ENCODE results near the gene DOP1B.
"Not testable (repeated sequence)": the region's sequence is repeated elsewhere in the genome, so short reads cannot be mapped to it uniquely, and the experiment has no call there.

Gene DOP1B

DNA sequence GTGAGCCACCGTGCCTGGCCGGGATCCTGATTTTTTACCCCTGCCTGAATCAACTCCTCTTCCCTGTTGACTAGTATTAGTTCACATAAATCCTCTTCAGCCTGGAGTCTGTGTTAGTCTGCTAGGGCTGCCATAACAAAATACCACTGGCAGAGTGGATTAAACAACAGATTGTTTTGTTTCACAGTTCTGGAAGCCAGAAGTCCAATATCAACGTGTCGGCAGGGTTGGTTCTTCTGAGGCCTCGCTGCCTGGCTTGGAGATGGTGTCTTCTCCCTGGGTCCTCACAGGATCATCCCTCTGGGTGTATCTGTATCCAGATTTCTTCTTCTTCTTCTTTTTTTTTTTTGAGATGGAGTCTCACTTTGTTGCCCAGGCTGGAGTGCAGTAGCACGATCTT lies 18.2 kb downstream of the DOP1B start:
- DNase-seq = no peak

DNA sequence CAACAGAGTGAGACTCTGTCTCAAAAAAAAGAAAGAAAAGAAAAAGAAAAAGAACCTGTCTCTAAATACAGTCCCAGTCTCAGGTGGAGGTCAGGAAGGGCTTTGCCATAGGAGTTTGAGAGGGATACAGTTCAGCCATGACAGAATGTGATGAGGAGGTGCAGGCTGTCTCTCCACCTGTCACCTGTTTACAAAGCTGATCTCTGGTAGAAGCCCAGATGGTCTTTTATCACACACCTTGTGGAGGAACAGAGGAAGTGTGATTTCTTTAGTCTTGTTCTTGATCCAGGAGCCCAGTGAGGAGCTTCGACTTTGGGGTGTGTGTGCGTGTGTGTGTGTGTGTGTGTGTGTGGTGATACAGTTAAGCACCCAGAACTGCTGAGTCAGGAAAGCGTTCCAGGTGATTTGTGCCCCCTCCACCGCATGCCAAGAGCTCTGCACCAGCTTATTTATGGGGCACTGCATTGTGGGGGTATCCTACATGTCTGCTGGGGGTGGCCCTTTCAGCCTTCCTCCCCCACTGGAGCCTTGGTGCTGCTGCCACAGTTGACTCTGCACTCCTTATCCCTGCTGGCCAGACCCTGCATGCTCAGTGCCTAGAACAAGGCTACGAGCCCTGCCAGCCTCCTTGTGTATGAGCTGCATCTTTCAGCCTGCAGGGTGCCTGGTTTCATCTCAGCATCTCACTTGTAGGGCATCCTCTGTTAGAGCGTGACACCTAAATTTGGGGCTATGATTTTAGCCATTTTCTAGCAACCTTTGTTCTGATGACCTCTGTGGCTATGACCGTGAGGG lies 19.3 kb downstream of the DOP1B start:
- DNase-seq = no peak

DNA sequence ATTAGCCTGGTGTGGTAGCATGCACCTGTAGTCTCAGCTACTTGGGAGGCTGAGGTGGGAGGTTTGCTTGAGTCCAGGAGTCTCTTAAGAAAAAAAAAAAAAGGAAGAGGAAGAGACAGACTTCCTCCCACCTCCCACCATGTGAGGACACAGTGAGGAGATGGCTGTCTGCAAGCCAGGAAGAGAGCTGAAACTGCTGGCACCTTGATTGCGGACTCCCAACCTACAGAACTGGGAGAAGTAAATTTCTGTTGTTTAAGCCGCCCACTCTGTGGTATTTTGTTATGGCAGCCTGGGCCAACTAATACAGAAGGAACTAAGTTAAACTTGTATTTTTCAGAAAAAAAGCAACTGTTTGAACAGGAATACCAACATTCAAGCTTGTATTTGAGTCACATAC lies 21.7 kb downstream of the DOP1B start:
- no peak for DNase-seq

DNA sequence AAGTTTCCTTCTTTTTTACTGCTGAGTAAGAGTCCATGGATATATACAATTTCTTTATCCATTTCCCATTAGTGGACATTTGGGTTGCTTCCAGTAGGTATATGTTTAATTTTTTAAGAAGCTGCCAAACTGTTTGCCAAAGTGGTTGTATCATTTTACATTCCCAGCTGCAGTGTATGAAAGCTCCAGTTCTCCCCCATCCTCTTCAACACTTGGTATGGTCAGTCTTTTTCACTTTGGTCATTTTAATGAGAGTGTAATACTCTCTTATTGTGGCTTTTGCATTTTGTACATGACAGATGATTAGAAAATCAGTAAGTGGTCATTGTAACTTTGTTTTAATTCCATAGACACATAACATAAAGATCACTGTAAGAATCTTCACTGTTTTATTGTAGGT lies 22.5 kb downstream of the DOP1B start:
- DNase-seq = no peak

DNA sequence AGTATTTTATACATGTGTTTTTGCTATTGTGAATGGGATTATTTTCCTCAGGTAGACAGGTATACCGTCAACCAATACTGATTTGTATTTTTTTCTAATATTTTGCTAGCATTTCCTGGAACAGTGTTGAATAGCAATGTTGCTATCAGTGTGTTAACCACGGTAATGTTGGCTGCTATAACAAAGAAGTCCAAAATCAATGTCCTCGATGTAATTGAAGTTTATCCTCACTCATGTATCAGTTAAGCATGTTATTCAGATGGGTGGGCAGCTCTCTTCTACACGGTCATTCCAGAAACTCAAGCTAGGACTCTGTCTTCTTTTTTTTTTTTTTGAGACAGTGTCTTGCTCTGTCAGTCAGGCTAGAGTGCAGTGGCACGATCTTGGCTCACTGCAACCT lies 24.3 kb downstream of the DOP1B start:
- no peak for DNase-seq

DNA sequence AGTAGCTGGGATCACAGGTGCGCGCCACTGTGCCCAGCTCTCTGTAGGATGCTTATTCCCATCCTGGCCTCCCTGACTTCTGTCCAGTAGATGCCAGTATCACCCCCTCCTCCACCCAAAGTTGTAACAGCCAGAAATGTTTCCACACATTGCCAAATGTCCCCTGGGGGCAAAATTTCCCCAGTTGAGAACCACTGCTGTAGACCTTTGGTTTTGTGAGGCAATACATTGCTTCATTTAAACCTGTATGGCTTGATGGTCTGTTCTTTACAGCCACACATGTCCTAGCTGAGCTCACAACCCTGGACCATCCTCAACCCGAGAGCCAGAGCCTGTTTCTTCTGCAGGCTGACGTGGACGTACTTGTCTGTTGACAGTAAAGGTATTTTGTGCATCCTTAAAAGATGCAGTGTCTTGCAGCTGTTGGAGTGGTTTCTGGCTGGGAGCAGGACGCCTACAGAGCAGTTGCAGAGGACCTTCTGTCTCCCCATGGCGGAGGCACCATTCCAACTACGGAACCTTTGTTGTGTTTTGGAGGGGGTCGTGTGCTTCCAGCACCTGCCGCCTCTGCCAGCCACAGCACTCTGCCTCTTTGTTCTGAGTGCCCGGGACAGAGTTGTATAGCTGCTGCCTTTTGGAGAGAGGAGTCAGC lies 26.6 kb downstream of the DOP1B start:
- no peak for DNase-seq

DNA sequence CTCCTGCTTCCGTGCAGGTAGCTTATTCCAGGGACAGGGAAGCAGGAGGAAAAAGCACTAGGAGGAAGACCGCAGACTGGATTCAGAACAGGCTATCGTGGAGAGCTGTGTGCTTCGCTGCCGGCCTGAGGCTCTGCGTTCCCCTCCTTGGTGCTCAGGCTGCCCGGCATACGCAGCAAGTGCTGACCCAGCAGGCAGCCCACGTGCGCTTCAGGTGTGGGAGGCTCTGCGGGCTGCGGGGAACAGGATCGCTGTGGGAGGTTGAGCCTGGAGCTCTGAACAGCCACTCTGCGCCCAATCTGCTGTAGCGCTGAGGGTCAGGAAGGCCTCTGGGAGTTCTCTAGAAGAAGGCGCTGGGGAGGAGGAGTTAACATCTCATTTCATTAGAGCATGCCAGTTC lies 27.9 kb downstream of the DOP1B start:
- no peak for DNase-seq

DNA sequence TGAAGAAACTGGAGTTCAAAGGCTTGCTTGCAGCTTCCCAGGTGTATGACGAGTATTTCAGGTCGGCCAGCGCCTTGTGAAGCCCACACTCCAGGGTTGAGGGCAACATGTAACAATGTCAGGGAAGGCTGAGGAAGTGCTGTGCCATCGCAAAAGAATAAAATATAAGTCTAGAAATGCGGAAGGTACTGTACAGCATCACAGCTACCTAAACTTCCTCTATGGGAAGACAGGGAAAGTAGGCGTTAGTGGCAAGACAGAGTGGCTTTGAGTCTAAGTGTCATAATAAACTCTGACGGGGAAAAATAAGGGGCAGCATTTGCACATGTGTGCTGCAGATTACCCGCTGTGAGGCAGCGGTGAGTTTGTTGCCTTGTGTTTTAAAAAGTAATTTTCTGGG lies 28.9 kb downstream of the DOP1B start:
- DNase-seq = no peak

DNA sequence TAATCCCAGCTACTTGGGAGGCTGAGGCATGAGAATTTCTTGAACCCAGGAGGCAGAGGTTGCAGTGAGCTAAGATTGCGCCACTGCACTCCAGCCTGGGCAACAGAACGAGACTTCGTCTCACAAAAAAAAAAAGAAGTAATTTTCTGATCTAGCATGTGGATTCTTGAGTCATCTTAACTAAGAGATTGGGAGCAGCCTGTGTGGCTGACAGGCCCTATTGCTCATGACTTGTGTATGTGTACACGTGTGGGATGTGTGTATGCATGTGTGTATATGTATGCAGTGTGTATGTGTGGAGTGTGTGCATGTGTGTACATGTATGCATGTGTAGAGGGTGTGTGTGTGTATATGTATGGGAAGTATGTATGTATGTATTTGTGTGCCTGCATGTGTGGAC lies 29.5 kb downstream of the DOP1B start:
- no peak for DNase-seq

DNA sequence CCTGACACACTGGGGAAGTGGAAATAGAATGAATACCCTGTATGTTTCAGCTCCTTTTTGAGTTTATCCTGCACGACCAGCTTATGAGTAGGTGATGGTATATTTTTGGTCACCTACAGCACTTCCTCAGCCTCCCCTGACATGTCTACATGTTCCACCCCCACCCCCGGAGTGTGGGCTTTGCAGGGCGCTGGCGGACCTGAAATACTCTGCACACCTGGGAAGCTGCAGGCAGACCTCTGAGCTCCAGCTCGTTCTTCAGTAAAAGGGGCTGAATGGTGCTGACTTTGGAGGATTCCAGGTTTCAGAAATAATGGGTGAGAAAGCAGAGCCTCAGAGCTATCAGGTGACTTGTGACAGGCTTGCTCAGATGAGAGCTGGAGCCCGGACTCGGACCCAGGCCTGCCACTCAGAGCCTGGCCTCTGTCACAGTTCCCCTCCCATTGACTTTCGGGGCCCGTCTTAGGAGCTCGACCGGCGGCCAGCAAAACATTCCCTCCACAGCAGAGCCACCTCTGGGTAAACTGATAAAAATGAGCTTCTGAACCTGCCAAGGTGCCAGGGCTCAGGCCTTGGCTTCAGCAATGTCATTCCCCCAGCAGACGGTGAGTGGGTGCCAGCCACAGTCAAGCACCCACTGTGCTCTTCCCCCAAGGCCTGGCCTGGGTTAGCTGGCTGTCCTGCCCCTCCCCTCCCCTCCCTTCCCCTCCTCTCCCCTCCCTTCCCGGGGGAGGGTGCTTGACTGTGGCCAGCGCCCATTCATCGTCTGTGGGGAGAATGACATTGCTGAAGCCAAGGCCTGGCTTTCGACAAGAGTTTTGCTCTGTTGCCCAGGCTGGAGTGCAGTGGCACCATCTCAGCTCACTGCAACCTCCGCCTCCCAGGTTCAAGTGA lies 30.1 kb downstream of the DOP1B start:
- no peak for DNase-seq

DNA sequence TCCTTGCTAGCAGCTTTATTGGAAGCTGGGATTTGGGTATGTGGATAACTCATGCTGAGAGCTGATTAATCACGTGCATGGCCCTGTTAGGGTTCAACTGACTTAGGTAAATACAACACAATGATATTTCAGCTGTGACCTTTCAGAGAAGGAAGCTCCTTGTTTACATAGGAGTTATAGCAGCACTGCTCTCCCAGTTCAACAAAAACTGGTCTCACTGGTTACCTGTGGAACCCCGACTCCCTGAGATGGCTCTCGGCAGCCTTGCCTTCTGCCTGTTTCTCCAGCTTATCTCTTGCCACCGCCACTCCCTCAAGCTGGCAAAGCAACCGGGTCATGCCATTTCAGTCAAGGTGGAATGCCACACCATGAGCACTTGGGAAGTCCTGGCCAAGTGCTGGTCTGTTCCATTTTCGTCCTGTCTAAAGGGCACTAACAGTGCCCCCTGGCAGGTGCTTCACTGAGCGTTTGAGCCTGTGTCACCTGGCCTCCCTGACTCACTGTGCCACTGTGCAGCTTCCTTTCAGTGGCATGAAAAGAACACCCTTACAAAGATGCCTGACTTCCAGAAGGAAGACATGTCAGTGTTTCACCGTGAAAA lies 31.6 kb downstream of the DOP1B start:
- no peak for DNase-seq

DNA sequence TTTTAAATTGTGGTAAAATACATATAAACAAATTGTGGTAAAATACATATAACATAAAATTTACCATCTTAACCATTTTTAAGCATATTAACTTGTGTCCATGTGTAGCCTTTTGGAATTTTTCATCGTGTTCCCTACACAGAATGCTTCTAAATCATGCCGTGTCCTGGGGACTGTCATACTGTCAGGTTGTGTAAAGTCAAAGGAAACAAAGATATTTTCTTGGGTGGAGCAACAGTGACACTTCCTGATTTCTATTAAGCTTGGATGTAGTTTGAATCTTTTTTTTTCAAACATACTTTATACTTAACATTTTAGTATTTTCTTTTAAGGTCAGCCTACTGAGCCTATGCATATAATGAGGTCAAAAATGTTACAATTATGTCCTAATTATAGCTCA lies 32.3 kb downstream of the DOP1B start:
- no peak for DNase-seq

DNA sequence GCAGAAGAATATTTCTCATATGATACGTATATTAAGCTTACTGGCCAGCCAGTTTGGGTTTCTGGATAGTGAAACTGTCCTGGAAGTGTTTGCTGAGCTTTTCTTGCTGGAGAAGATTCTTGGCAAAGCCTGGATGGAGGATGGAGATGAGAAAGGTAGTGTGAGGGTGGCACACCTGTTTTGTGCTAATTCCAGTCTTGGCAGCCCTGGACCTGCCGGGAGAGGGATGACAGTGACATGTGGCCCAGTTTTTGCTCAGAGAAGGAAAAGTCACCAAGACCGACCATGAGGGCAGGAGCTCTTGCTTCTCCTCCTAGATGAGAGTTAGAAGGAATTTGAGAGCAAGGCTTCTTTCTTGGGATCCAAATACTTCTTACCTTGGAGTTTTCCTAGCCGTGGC lies 34.1 kb downstream of the DOP1B start:
- DNase-seq = no peak

DNA sequence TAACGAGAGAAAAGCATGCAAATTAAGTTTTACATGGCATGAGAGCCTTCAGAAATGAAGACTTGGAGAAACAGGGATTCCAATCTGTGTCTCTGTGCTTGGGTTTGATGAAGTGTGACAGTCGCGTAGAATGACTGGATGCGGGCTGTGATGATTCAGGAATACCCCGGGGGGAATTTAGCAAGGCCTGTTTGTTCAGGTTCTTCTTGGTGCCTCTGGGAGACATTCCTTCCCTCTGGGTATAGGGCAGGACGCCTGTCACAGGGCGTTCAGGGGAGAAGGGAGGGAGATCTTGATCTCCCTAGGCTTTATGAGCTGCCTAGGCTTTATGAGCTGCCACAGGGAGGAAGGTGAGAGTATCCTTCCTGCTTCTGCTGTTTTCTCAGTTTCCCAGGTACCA lies 36.6 kb downstream of the DOP1B start:
- no peak for DNase-seq

DNA sequence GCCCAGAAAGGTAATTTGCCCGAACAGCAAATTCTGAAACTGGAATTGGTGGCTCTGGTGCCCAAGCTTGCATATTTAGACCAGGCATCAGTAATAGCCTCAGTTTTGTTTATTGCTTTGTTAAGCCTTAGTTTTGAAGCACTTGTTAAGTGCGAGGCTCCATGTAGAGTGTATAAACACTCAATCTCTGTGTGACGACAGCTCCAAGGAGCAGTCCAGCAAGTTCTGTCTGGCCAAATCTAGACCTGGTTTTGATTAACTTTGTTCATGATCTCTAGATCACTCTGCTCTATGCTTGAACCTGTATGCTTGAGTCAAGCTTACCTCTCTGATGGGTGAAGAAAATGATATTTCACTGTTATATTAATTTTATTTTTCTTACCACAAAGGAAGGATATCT lies 37.4 kb downstream of the DOP1B start:
- DNase-seq = no peak

DNA sequence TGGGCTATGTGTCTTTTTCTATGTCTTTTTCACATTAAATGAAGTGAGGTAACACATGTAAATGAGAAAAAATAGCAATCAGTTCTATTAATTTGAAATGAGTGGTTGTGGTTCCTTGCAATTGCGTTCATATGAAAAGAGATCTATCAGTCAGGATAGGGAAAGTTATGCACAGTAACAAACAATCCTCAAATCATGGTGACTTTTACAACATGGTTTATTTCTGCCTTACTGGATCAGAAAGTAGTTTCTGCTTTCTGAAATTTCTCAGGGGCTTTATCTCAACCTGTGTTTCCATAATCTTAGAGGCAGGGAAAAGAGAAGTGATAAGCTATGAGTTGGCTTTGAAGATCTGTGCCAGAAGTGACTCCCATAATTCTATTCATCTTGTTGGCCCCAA lies 39.0 kb downstream of the DOP1B start:
- DNase-seq = no peak

DNA sequence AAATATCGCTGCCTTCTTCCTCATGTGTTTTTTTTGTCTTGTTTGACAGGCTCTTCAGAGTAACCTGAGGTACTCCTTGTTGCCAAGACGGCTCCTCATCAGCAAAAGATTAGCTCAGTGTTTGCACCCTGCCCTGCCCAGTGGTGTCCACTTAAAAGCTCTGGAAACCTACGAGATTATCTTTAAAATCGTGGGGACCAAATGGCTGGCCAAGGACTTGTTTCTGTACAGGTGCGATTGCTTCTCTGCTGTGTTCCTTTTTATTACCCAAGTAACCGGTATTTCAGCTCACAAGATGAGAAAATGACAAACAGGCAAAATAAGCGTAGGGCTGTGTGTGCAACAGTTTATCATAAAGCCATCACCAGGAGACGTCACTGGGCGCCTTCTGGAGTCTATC lies 42.4 kb downstream of the DOP1B start:
- no peak for DNase-seq

DNA sequence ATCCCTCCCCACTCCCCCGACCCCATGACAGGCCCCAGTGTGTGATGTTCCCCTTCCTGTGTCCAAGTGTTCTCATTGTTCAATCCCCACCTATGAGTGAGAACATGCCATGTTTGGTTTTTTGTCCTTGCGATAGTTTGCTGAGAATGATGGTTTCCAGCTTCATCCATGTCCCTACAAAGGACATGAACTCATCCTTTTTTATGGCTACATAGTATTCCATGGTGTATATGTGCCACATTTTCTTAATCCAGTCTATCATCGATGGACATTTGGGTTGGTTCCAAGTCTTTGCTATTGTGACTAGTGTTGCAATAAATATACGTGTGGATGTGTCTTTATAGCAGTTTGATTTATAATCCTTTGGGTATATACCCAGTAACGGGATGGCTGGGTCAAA lies 43.0 kb downstream of the DOP1B start:
- not testable (repeated sequence) for DNase-seq

DNA sequence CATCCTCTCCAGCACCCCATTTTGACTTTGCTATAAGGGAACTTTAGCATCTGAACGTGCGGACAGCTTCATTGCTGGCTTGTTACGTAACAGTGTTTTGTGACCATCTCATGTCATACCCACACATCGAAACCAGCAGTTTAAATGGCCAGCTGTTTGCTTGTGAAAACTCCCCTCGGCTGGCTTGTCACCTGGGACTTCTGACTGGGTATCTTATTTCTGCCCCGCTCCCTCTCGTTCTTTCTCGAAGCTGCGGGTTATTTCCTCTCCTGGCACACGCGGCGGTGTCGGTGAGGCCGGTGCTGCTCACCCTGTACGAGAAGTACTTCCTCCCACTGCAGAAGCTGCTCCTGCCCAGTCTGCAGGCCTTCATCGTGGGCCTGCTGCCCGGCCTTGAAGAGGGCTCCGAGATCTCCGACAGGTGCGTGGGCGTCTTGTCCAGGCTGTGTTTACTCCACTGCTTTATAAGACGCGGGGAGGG lies 43.5 kb downstream of the DOP1B start:
- no peak for DNase-seq

DNA sequence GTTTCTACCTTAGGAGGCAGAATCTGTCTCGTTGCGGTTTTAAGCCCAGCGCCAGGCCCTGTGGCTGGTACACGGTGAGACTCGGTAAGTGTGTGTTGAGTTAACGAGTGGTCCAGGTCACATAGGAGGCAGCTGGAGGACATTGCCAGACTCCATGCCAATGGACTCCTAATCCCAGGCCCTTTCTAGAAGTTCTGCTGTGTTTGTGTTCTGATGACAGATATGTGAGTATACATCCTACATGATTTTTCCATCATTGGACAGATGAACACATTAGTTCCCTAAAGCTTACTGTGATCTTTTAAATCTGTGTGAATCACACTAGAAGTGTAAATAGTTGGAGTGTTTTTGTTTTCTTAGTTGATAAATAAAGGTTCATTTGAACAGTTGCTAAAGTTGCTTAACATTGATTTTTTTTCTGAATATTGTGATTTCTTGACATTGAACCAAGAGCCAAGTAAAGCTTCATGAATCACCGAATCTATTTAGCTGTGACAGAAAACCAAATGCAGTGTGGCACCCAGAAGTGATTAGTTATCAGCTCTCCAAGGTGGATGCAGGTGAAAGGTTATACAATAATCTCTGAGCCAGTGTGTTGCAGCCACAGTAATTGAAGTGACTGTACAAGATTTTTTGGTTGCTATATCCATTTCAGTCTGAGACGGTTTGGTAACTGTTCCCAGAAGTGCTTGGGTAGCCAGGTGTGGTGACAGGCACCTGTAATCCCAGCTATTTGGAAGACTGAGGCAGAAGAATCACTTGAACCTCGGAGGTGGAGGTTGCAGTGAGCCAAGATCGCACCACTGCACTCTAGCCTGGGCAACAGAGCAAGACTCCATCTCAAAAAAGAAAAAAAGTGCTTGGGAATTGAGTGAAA lies 46.3 kb downstream of the DOP1B start:
- no peak for DNase-seq

DNA sequence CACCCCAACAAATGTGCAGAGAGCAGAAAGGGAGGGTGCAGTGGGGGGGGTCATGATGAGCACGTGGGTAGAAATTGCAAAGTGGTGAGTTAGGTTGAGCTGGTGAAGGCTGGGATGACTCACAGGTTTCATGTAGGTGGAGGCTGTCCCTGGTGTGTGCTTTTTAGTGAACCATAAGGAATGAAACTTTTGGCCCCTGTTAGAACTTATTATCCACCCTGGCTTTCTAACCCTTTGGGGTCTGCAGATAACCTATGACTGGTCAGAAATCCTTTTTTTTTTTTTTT lies 46.9 kb downstream of the DOP1B start:
- DNase-seq = no peak

DNA sequence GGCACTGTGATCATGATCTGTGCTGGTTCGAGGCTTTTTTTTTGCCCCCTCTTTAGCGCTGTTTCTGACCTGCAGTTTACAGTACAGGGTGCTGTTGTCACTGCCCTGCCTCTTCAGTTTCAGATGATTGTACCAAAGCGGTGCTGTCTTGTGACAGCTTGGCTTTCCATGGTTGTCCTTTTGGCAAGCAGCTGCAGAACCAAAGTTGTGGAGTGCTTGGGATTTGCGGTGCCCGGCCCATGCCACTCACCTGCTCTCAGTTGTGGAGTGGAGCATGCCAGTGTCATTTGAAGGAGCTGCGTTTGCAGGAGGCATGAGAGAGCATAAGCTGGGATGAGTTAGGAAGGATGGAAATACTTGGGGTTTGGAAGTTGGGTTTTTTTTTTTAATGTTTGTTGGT lies 48.4 kb downstream of the DOP1B start:
- DNase-seq = no peak

DNA sequence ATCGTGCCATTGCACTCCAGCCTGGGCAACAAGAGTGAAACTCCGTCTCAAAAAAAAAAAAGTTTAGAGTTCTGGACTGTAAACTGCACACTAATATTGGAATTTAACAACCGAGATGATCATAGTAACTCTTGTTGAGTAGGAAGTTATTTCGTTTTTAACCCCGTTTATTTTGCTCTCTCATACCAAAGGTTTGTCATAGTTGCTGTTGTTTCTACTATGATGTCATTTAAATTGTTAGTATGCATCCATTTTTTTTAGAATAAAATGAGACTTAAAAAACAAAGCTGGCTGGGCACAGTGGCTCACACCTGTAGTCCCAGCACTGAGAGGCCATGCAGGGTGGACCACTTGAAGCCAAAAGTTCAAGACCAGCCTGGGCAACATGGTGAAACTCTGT lies 49.3 kb downstream of the DOP1B start:
- DNase-seq = no peak

All from NCI-H2081 treated with DMSO at 0.1 percent for 48 hours (cell line).